Measurements from ENCODE around the gene ATP13A5. TPM values are rescaled to one million over a fixed set of nuclear protein-coding genes. Genes with fewer than 3 reads are reported as not detected.

Gene ATP13A5
- polyA plus RNA-seq, 1 donor = 0.09 TPM

GRCh38 chr3:193388361-193388760 is 9.8 kb upstream of the ATP13A5 start:
- no peaks in the 10 kb centered on the region for H3K9me3 ChIP-seq (ENCODE audit: control insufficient read depth, low read depth, low read length)
- no peak for DNase-seq
- H3K4me1 ChIP-seq (ENCODE audit: control insufficient read depth, insufficient read depth, low read length) = no peaks in the 10 kb centered on the region
- WGBS (ENCODE audit: insufficient coverage, low lambda C conversion rate) = 100% methylated on average over 1 of the region's 6 CpGs
- no peak overlapping the region for H3K27ac ChIP-seq (ENCODE audit: low read length)
- H3K4me3 ChIP-seq (ENCODE audit: low read length) = no peak overlapping the region
- H3K27me3 ChIP-seq (ENCODE audit: control insufficient read depth, insufficient read depth, low read length) = no peaks in the 10 kb centered on the region
- H3K36me3 ChIP-seq (ENCODE audit: control insufficient read depth, insufficient read depth, low read length) = no peaks in the 10 kb centered on the region

- DNase-seq = no peak
- no CpG with 5 or more reads among the region's 2 CpGs for WGBS (ENCODE audit: insufficient coverage, low lambda C conversion rate)
- H3K36me3 ChIP-seq (ENCODE audit: control insufficient read depth, insufficient read depth, low read length) = no peaks in the 10 kb centered on the region
- no peaks in the 10 kb centered on the region for H3K9me3 ChIP-seq (ENCODE audit: control insufficient read depth, low read depth, low read length)
- H3K27me3 ChIP-seq (ENCODE audit: control insufficient read depth, insufficient read depth, low read length) = no peaks in the 10 kb centered on the region
- H3K4me3 ChIP-seq (ENCODE audit: low read length) = no peak overlapping the region
- no peak overlapping the region for H3K27ac ChIP-seq (ENCODE audit: low read length)
- H3K4me1 ChIP-seq (ENCODE audit: control insufficient read depth, insufficient read depth, low read length) = no peaks in the 10 kb centered on the region
Observed at GRCh38 chr3:193387596-193387995, 9.0 kb upstream of the ATP13A5 start.

- Histone ChIP-seq H3K27me3 (ENCODE audit: control insufficient read depth, insufficient read depth, low read length) (no peaks in the 10 kb centered on the region), H3K4me1 (ENCODE audit: control insufficient read depth, insufficient read depth, low read length) (no peaks in the 10 kb centered on the region), H3K36me3 (ENCODE audit: control insufficient read depth, insufficient read depth, low read length) (no peaks in the 10 kb centered on the region), H3K27ac (ENCODE audit: low read length) (no peak overlapping the region), H3K9me3 (ENCODE audit: control insufficient read depth, low read depth, low read length) (no peaks in the 10 kb centered on the region), H3K4me3 (ENCODE audit: low read length) (no peak overlapping the region)
- DNase-seq = no peak
- no CpG with 5 or more reads among the region's 2 CpGs for WGBS (ENCODE audit: insufficient coverage, low lambda C conversion rate)
Observed at GRCh38 chr3:193377591-193377990, 962 bp downstream of the ATP13A5 start.

- H3K27me3 ChIP-seq (ENCODE audit: control insufficient read depth, insufficient read depth, low read length) = no peaks in the 10 kb centered on the region
- H3K4me1 ChIP-seq (ENCODE audit: control insufficient read depth, insufficient read depth, low read length) = no peaks in the 10 kb centered on the region
- no peaks in the 10 kb centered on the region for H3K36me3 ChIP-seq (ENCODE audit: control insufficient read depth, insufficient read depth, low read length)
- no peak for DNase-seq
- H3K4me3 ChIP-seq (ENCODE audit: low read length) = no peak overlapping the region
- no peaks in the 10 kb centered on the region for H3K9me3 ChIP-seq (ENCODE audit: control insufficient read depth, low read depth, low read length)
- WGBS (ENCODE audit: insufficient coverage, low lambda C conversion rate) = 62% methylated on average over 3 of the region's 8 CpGs
- no peak overlapping the region for H3K27ac ChIP-seq (ENCODE audit: low read length)
Observed at GRCh38 chr3:193375614-193376013, 2.9 kb downstream of the ATP13A5 start.

- Histone ChIP-seq H3K27ac (ENCODE audit: low read length) (no peak overlapping the region), H3K9me3 (ENCODE audit: control insufficient read depth, low read depth, low read length) (no peaks in the 10 kb centered on the region), H3K4me1 (ENCODE audit: control insufficient read depth, insufficient read depth, low read length) (no peaks in the 10 kb centered on the region), H3K36me3 (ENCODE audit: control insufficient read depth, insufficient read depth, low read length) (no peaks in the 10 kb centered on the region), H3K4me3 (ENCODE audit: low read length) (no peak overlapping the region), H3K27me3 (ENCODE audit: control insufficient read depth, insufficient read depth, low read length) (no peaks in the 10 kb centered on the region)
- DNase-seq = no peak
Observed at GRCh38 chr3:193372783-193373182, 5.8 kb downstream of the ATP13A5 start.

- Histone ChIP-seq H3K4me1 (ENCODE audit: control insufficient read depth, insufficient read depth, low read length) (no peaks in the 10 kb centered on the region), H3K4me3 (ENCODE audit: low read length) (no peak overlapping the region), H3K27me3 (ENCODE audit: control insufficient read depth, insufficient read depth, low read length) (no peaks in the 10 kb centered on the region), H3K9me3 (ENCODE audit: control insufficient read depth, low read depth, low read length) (no peaks in the 10 kb centered on the region), H3K27ac (ENCODE audit: low read length) (no peak overlapping the region), H3K36me3 (ENCODE audit: control insufficient read depth, insufficient read depth, low read length) (no peaks in the 10 kb centered on the region)
- DNase-seq = no peak
- WGBS (ENCODE audit: insufficient coverage, low lambda C conversion rate) = 100% methylated on average over 1 of the region's 1 CpG
Observed at GRCh38 chr3:193367868-193368267, 10.7 kb downstream of the ATP13A5 start.

- no CpG with 5 or more reads among the region's 3 CpGs for WGBS (ENCODE audit: insufficient coverage, low lambda C conversion rate)
- no peak overlapping the region for H3K27ac ChIP-seq (ENCODE audit: low read length)
- H3K36me3 ChIP-seq (ENCODE audit: control insufficient read depth, insufficient read depth, low read length) = no peaks in the 10 kb centered on the region
- no peak for DNase-seq
- no peaks in the 10 kb centered on the region for H3K4me1 ChIP-seq (ENCODE audit: control insufficient read depth, insufficient read depth, low read length)
- no peaks in the 10 kb centered on the region for H3K9me3 ChIP-seq (ENCODE audit: control insufficient read depth, low read depth, low read length)
- no peak overlapping the region for H3K4me3 ChIP-seq (ENCODE audit: low read length)
- H3K27me3 ChIP-seq (ENCODE audit: control insufficient read depth, insufficient read depth, low read length) = no peaks in the 10 kb centered on the region
Observed at GRCh38 chr3:193357291-193357690, 21.3 kb downstream of the ATP13A5 start.

GRCh38 chr3:193354423-193354822 is 24.1 kb downstream of the ATP13A5 start:
- H3K4me1 ChIP-seq (ENCODE audit: control insufficient read depth, insufficient read depth, low read length) = no peaks in the 10 kb centered on the region
- 90% methylated on average over 4 of the region's 5 CpGs for WGBS (ENCODE audit: insufficient coverage, low lambda C conversion rate)
- H3K27ac ChIP-seq (ENCODE audit: low read length) = no peak overlapping the region
- no peaks in the 10 kb centered on the region for H3K27me3 ChIP-seq (ENCODE audit: control insufficient read depth, insufficient read depth, low read length)
- no peak for DNase-seq
- no peaks in the 10 kb centered on the region for H3K9me3 ChIP-seq (ENCODE audit: control insufficient read depth, low read depth, low read length)
- H3K4me3 ChIP-seq (ENCODE audit: low read length) = no peak overlapping the region
- no peaks in the 10 kb centered on the region for H3K36me3 ChIP-seq (ENCODE audit: control insufficient read depth, insufficient read depth, low read length)

- 60% methylated on average over 1 of the region's 2 CpGs for WGBS (ENCODE audit: insufficient coverage, low lambda C conversion rate)
- Histone ChIP-seq H3K4me1 (ENCODE audit: control insufficient read depth, insufficient read depth, low read length) (no peaks in the 10 kb centered on the region), H3K9me3 (ENCODE audit: control insufficient read depth, low read depth, low read length) (no peaks in the 10 kb centered on the region), H3K27me3 (ENCODE audit: control insufficient read depth, insufficient read depth, low read length) (no peaks in the 10 kb centered on the region), H3K27ac (ENCODE audit: low read length) (no peak overlapping the region), H3K4me3 (ENCODE audit: low read length) (no peak overlapping the region), H3K36me3 (ENCODE audit: control insufficient read depth, insufficient read depth, low read length) (no peaks in the 10 kb centered on the region)
- no peak for DNase-seq
Observed at GRCh38 chr3:193350744-193351143, 27.8 kb downstream of the ATP13A5 start.

- Histone ChIP-seq H3K4me1 (ENCODE audit: control insufficient read depth, insufficient read depth, low read length) (no peaks in the 10 kb centered on the region), H3K36me3 (ENCODE audit: control insufficient read depth, insufficient read depth, low read length) (no peaks in the 10 kb centered on the region), H3K27me3 (ENCODE audit: control insufficient read depth, insufficient read depth, low read length) (no peaks in the 10 kb centered on the region), H3K27ac (ENCODE audit: low read length) (no peak overlapping the region), H3K4me3 (ENCODE audit: low read length) (no peak overlapping the region), H3K9me3 (ENCODE audit: control insufficient read depth, low read depth, low read length) (no peaks in the 10 kb centered on the region)
- no peak for DNase-seq
- WGBS (ENCODE audit: insufficient coverage, low lambda C conversion rate) = no CpG with 5 or more reads among the region's 3 CpGs
Observed at GRCh38 chr3:193348686-193349085, 29.9 kb downstream of the ATP13A5 start.

GRCh38 chr3:193347521-193348501 is 30.7 kb downstream of the ATP13A5 start:
- no peak for DNase-seq

More at GRCh38 chr3:193347521-193348501, 30.7 kb downstream of the ATP13A5 start:
- H3K27ac ChIP-seq (ENCODE audit: low read length) = no peak overlapping the region
- no peaks in the 10 kb centered on the region for H3K27me3 ChIP-seq (ENCODE audit: control insufficient read depth, insufficient read depth, low read length)
- H3K9me3 ChIP-seq (ENCODE audit: control insufficient read depth, low read depth, low read length) = no peaks in the 10 kb centered on the region
- no peaks in the 10 kb centered on the region for H3K36me3 ChIP-seq (ENCODE audit: control insufficient read depth, insufficient read depth, low read length)
- H3K4me1 ChIP-seq (ENCODE audit: control insufficient read depth, insufficient read depth, low read length) = no peaks in the 10 kb centered on the region
- H3K4me3 ChIP-seq (ENCODE audit: low read length) = no peak overlapping the region
- 20% methylated on average over 1 of the region's 11 CpGs for WGBS (ENCODE audit: insufficient coverage, low lambda C conversion rate)
